ENCODE measurements around the gene ZNF701. TPM values are rescaled to one million over a fixed set of nuclear protein-coding genes. Genes with fewer than 3 reads are reported as not detected.

ZNF701 gene
- polyA plus RNA-seq, 1 of the 3 experiments (the other 2 are of a cell fraction), result 3.8 TPM

DNA sequence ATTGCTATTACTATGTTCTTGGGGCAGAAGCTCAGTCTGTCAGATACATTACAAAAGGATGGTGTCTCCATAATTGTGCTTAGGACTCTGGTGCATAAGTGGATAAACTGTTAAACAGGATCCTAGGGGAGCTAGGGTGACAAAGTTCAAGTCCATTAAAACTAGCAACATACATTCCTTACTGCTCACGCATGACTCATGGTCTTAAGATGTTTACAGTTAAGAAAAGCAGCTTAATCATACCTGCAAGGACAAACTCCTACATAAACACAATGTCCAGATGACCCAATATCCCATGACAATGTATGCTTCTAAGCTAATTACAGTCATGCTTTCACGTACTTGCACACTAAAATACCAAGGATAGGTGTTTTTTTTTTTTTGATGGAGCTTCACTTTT lies 3.5 kb upstream of the ZNF701 start:
- DNase-seq, result no peak
- ChIA-PET POLR2A (no interaction called here), CTCF (interaction anchor here (1.4 kb wide), 1 partner anchor 113 kb away, joined by 3 read pairs; the partner anchor contains the start of gene ZNF578)
- Histone ChIP-seq H3K4me1 (ENCODE audit: control insufficient read depth in 1 of 2, insufficient read depth in 2 of 2, low read depth in 1 of 2, low read length in 1 of 2) (peaks cover 0 to 3% of the 10 kb centered on the region in 2 experiments; a peak in 1 of 4 replicates), H3K27ac (ENCODE audit: low read depth in 2 of 2, low read length in 1 of 2) (no peak overlapping the region), H3K9me2 (no peaks in the 10 kb centered on the region), H3K4me2 (no peak overlapping the region), H3K9me3 (no peaks in the 10 kb centered on the region), H3K79me2 (ENCODE audit: insufficient read depth) (peaks cover 14% of the 10 kb centered on the region), H4K20me1 (ENCODE audit: insufficient read depth) (no peaks in the 10 kb centered on the region), H3K4me3 (ENCODE audit: low read depth in 2 of 2, low read length in 1 of 2) (no peak overlapping the region), H3K36me3 (replicated peaks in 1 of 2; ENCODE audit: control insufficient read depth in 1 of 2, insufficient read depth in 2 of 2, low read length in 1 of 2) (peaks cover 0 to 25% of the 10 kb centered on the region in 2 experiments), H3F3A (replicated peaks; ENCODE audit: insufficient read depth) (peaks cover 10% of the 10 kb centered on the region), H3K9ac (no peak overlapping the region), H2AFZ (ENCODE audit: low read depth) (no peak overlapping the region), H3K27me3 (ENCODE audit: insufficient read depth) (no peaks in the 10 kb centered on the region)
- TF ChIP-seq FOSL2 (IDR thresholded peaks at IDR 0.05; ENCODE audit: borderline replicate concordance, low read depth) (no peak), CHD2 (IDR thresholded peaks at IDR 0.05; ENCODE audit: low read length, partially characterized antibody) (no peak), NRF1 (IDR thresholded peaks at IDR 0.05; ENCODE audit: low read depth, low read length) (no peak), GABPA (IDR thresholded peaks at IDR 0.05; ENCODE audit: low read depth) (no peak), CTCF (IDR thresholded peaks at IDR 0.05) (no peak), RCOR1 (IDR thresholded peaks at IDR 0.05; ENCODE audit: low read length) (no peak), SIN3A (IDR thresholded peaks at IDR 0.05; ENCODE audit: borderline replicate concordance, low read depth, low read length) (no peak), NFIC (IDR thresholded peaks at IDR 0.05; ENCODE audit: borderline replicate concordance) (no peak)
- TF ChIP-seq, protein P1, sequence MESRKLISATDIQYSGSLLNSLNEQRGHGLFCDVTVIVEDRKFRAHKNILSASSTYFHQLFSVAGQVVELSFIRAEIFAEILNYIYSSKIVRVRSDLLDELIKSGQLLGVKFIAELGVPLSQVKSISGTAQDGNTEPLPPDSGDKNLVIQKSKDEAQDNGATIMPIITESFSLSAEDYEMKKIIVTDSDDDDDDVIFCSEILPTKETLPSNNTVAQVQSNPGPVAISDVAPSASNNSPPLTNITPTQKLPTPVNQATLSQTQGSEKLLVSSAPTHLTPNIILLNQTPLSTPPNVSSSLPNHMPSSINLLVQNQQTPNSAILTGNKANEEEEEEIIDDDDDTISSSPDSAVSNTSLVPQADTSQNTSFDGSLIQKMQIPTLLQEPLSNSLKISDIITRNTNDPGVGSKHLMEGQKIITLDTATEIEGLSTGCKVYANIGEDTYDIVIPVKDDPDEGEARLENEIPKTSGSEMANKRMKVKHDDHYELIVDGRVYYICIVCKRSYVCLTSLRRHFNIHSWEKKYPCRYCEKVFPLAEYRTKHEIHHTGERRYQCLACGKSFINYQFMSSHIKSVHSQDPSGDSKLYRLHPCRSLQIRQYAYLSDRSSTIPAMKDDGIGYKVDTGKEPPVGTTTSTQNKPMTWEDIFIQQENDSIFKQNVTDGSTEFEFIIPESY (IDR thresholded peaks at IDR 0.05; ENCODE audit: borderline replicate concordance, low read depth), result no peak
- TF ChIP-seq, protein P2, sequence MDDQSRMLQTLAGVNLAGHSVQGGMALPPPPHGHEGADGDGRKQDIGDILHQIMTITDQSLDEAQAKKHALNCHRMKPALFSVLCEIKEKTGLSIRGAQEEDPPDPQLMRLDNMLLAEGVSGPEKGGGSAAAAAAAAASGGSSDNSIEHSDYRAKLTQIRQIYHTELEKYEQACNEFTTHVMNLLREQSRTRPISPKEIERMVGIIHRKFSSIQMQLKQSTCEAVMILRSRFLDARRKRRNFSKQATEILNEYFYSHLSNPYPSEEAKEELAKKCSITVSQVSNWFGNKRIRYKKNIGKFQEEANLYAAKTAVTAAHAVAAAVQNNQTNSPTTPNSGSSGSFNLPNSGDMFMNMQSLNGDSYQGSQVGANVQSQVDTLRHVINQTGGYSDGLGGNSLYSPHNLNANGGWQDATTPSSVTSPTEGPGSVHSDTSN (IDR thresholded peaks at IDR 0.05), result no peak
- WGBS (ENCODE audit: low lambda C conversion rate), result 73% methylated on average over 2 of the region's 2 CpGs

DNA sequence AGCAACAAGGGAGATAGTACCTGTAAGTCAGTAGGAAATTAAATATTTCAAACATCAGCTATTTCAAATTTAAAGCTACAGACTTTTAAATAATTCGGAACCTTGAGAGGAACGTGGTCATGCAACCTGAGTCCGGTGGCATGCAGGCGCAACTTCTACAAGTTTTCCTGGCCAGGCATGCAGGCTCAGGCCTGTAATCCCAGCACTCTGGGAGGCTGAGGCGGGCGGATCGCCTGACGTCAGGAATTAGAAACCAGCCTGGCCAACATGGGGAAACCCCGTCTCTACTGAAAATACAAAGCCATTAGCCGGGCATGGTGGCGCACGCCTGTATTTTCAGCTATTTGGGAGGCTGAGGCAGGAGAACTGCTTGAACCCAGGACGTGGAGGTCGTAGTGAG lies 2.2 kb upstream of the ZNF701 start:
- CTCF ChIA-PET, result no interaction called here

More for the DNA sequence above, 2.2 kb upstream of the ZNF701 start:
- H3K27ac ChIP-seq (ENCODE audit: low read depth in 2 of 2, low read length in 1 of 2), result no peak overlapping the region
- no peak for DNase-seq
- TF ChIP-seq SIN3A (IDR thresholded peaks at IDR 0.05; ENCODE audit: borderline replicate concordance, low read depth, low read length) (no peak), TEAD4 (IDR thresholded peaks at IDR 0.05; ENCODE audit: borderline replicate concordance, insufficient read depth) (no peak), FOSL2 (IDR thresholded peaks at IDR 0.05; ENCODE audit: borderline replicate concordance, low read depth) (no peak), JUND (IDR thresholded peaks at IDR 0.05) (no peak), MAX (IDR thresholded peaks at IDR 0.05; ENCODE audit: low read depth) (no peak), RAD21 (IDR thresholded peaks at IDR 0.05; ENCODE audit: low read length) (no peak), EZH2phosphoT487 (IDR thresholded peaks at IDR 0.05; ENCODE audit: borderline replicate concordance, low read depth) (no peak), FOXM1 (IDR thresholded peaks at IDR 0.05; ENCODE audit: low read depth) (no peak), RFX5 (IDR thresholded peaks at IDR 0.05; ENCODE audit: low read length) (no peak)
- TF ChIP-seq, protein P3, sequence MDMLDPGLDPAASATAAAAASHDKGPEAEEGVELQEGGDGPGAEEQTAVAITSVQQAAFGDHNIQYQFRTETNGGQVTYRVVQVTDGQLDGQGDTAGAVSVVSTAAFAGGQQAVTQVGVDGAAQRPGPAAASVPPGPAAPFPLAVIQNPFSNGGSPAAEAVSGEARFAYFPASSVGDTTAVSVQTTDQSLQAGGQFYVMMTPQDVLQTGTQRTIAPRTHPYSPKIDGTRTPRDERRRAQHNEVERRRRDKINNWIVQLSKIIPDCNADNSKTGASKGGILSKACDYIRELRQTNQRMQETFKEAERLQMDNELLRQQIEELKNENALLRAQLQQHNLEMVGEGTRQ (IDR thresholded peaks at IDR 0.05; ENCODE audit: borderline replicate concordance, low read depth, low read length), result no peak
- TF ChIP-seq, protein P4, sequence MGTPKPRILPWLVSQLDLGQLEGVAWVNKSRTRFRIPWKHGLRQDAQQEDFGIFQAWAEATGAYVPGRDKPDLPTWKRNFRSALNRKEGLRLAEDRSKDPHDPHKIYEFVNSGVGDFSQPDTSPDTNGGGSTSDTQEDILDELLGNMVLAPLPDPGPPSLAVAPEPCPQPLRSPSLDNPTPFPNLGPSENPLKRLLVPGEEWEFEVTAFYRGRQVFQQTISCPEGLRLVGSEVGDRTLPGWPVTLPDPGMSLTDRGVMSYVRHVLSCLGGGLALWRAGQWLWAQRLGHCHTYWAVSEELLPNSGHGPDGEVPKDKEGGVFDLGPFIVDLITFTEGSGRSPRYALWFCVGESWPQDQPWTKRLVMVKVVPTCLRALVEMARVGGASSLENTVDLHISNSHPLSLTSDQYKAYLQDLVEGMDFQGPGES (IDR thresholded peaks at IDR 0.05; ENCODE audit: low read depth, low read length), result no peak
- TF ChIP-seq, protein P2 (IDR thresholded peaks at IDR 0.05), result no peak
- no peak overlapping the region for H3K4me3 ChIP-seq (ENCODE audit: low read depth in 2 of 2, low read length in 1 of 2)
- peaks cover 24% of the 10 kb centered on the region for H3K79me2 ChIP-seq (ENCODE audit: insufficient read depth)
- H2AFZ ChIP-seq (ENCODE audit: low read depth), result no peak overlapping the region
- H3K4me2 ChIP-seq, result no peak overlapping the region
- peaks cover 10% of the 10 kb centered on the region for H3F3A ChIP-seq (replicated peaks; ENCODE audit: insufficient read depth)
- POLR2A ChIA-PET, result no interaction called here
- no peaks in the 10 kb centered on the region for H3K9me3 ChIP-seq
- 96% methylated on average over 14 of the region's 14 CpGs for WGBS (ENCODE audit: low lambda C conversion rate)
- H4K20me1 ChIP-seq (ENCODE audit: insufficient read depth), result no peaks in the 10 kb centered on the region
- H3K9ac ChIP-seq, result no peak overlapping the region
- H3K27me3 ChIP-seq (ENCODE audit: insufficient read depth), result no peaks in the 10 kb centered on the region
- peaks cover 0 to 3% of the 10 kb centered on the region in 2 experiments; a peak in 1 of 4 replicates for H3K4me1 ChIP-seq (ENCODE audit: control insufficient read depth in 1 of 2, insufficient read depth in 2 of 2, low read depth in 1 of 2, low read length in 1 of 2)
- H3K36me3 ChIP-seq (replicated peaks in 1 of 2; ENCODE audit: control insufficient read depth in 1 of 2, insufficient read depth in 2 of 2, low read length in 1 of 2), result peaks cover 0 to 23% of the 10 kb centered on the region in 2 experiments
- no peaks in the 10 kb centered on the region for H3K9me2 ChIP-seq

All from SK-N-SH (cell line).